ENCODE measurements around the gene STK16. TPM values are rescaled to one million over a fixed set of nuclear protein-coding genes. Genes with fewer than 3 reads are reported as not detected.

The STK16 gene
- total and polyA plus RNA-seq, 2 of the 13 experiments (the other 11 are each of a cell fraction or from before 2014, with no cell fraction given): 28.0 to 50.9 TPM

DNA sequence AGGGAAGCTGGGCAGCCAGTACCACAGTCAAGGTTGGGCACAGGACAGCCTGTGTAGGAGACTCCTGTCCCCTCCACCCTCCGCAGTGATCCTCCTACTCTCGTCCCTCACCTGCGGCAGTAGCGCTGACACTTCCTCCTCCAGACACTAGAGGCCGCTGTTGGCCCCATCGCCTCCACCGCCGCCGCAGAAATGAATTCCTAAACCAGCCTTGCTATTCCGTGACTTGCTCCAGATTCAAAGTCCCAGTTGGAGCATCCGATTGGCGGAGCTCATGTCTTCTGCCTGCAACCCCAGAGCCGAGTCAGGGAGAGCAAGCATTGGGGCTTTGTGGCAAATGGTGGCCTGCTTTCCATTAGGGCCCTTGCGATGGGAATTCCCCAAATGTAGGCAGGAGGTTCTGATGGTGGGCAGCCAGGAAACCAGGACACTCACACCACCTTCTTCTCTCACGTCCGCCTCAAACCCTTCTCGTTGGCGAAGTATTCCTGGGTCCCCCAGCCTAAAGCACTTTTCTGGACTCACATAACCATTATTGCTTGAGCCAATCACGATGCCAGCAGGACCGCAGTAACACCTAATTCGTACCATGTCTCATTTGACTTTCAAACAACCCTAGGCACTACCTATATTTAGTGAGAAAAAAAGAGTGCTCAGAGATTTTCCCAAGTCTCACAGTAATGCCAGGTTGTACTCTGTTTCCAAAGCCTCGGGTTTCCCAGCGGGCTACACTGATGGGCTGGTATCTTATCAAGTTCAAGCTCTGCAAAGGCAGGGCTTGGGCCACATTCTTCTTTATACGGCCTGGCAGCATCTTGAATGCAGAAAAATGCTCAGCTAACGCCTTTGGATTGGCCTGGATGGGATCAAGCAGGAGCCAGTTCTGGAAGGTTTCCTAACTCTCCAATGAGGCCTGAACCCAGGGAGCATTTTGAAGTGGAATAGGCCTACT lies 32.7 kb downstream of the STK16 start (continued):
- TF ChIP-seq, protein P1, sequence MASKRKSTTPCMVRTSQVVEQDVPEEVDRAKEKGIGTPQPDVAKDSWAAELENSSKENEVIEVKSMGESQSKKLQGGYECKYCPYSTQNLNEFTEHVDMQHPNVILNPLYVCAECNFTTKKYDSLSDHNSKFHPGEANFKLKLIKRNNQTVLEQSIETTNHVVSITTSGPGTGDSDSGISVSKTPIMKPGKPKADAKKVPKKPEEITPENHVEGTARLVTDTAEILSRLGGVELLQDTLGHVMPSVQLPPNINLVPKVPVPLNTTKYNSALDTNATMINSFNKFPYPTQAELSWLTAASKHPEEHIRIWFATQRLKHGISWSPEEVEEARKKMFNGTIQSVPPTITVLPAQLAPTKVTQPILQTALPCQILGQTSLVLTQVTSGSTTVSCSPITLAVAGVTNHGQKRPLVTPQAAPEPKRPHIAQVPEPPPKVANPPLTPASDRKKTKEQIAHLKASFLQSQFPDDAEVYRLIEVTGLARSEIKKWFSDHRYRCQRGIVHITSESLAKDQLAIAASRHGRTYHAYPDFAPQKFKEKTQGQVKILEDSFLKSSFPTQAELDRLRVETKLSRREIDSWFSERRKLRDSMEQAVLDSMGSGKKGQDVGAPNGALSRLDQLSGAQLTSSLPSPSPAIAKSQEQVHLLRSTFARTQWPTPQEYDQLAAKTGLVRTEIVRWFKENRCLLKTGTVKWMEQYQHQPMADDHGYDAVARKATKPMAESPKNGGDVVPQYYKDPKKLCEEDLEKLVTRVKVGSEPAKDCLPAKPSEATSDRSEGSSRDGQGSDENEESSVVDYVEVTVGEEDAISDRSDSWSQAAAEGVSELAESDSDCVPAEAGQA (IDR thresholded peaks at IDR 0.05; ENCODE audit: low read depth): peak; percentile 33; the same call in 1 of the 2 replicates
- TF ChIP-seq, protein P1 (CRISPR knock-in tag; IDR thresholded peaks at IDR 0.05; ENCODE audit: borderline replicate concordance): no peak
- TF ChIP-seq ZNF30 (CRISPR knock-in tag; IDR thresholded peaks at IDR 0.05) (no peak), NCOA5 (CRISPR knock-in tag; IDR thresholded peaks at IDR 0.05) (no peak), ZNF431 (CRISPR knock-in tag; IDR thresholded peaks at IDR 0.05; ENCODE audit: borderline replicate concordance, low read depth) (no peak; the same call in 1 of the 2 replicates), TEAD2 (CRISPR knock-in tag; IDR thresholded peaks at IDR 0.05) (no peak), ZBTB7B (CRISPR knock-in tag; IDR thresholded peaks at IDR 0.05) (no peak), ZNF251 (CRISPR knock-in tag; IDR thresholded peaks at IDR 0.05) (no peak)
- TF ChIP-seq, protein P2, sequence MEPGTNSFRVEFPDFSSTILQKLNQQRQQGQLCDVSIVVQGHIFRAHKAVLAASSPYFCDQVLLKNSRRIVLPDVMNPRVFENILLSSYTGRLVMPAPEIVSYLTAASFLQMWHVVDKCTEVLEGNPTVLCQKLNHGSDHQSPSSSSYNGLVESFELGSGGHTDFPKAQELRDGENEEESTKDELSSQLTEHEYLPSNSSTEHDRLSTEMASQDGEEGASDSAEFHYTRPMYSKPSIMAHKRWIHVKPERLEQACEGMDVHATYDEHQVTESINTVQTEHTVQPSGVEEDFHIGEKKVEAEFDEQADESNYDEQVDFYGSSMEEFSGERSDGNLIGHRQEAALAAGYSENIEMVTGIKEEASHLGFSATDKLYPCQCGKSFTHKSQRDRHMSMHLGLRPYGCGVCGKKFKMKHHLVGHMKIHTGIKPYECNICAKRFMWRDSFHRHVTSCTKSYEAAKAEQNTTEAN (CRISPR knock-in tag; conservative IDR thresholded peaks at IDR 0.05): no peak
- TF ChIP-seq, protein P3, sequence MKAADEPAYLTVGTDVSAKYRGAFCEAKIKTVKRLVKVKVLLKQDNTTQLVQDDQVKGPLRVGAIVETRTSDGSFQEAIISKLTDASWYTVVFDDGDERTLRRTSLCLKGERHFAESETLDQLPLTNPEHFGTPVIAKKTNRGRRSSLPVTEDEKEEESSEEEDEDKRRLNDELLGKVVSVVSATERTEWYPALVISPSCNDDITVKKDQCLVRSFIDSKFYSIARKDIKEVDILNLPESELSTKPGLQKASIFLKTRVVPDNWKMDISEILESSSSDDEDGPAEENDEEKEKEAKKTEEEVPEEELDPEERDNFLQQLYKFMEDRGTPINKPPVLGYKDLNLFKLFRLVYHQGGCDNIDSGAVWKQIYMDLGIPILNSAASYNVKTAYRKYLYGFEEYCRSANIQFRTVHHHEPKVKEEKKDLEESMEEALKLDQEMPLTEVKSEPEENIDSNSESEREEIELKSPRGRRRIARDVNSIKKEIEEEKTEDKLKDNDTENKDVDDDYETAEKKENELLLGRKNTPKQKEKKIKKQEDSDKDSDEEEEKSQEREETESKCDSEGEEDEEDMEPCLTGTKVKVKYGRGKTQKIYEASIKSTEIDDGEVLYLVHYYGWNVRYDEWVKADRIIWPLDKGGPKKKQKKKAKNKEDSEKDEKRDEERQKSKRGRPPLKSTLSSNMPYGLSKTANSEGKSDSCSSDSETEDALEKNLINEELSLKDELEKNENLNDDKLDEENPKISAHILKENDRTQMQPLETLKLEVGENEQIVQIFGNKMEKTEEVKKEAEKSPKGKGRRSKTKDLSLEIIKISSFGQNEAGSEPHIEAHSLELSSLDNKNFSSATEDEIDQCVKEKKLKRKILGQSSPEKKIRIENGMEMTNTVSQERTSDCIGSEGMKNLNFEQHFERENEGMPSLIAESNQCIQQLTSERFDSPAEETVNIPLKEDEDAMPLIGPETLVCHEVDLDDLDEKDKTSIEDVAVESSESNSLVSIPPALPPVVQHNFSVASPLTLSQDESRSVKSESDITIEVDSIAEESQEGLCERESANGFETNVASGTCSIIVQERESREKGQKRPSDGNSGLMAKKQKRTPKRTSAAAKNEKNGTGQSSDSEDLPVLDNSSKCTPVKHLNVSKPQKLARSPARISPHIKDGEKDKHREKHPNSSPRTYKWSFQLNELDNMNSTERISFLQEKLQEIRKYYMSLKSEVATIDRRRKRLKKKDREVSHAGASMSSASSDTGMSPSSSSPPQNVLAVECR (CRISPR knock-in tag; IDR thresholded peaks at IDR 0.05; ENCODE audit: borderline replicate concordance): peak; percentile 56; the same call in 1 of the 2 replicates
- TF ChIP-seq, protein P4, sequence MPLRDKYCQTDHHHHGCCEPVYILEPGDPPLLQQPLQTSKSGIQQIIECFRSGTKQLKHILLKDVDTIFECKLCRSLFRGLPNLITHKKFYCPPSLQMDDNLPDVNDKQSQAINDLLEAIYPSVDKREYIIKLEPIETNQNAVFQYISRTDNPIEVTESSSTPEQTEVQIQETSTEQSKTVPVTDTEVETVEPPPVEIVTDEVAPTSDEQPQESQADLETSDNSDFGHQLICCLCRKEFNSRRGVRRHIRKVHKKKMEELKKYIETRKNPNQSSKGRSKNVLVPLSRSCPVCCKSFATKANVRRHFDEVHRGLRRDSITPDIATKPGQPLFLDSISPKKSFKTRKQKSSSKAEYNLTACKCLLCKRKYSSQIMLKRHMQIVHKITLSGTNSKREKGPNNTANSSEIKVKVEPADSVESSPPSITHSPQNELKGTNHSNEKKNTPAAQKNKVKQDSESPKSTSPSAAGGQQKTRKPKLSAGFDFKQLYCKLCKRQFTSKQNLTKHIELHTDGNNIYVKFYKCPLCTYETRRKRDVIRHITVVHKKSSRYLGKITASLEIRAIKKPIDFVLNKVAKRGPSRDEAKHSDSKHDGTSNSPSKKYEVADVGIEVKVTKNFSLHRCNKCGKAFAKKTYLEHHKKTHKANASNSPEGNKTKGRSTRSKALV (CRISPR knock-in tag; IDR thresholded peaks at IDR 0.05): no peak
- TF ChIP-seq, protein P5, sequence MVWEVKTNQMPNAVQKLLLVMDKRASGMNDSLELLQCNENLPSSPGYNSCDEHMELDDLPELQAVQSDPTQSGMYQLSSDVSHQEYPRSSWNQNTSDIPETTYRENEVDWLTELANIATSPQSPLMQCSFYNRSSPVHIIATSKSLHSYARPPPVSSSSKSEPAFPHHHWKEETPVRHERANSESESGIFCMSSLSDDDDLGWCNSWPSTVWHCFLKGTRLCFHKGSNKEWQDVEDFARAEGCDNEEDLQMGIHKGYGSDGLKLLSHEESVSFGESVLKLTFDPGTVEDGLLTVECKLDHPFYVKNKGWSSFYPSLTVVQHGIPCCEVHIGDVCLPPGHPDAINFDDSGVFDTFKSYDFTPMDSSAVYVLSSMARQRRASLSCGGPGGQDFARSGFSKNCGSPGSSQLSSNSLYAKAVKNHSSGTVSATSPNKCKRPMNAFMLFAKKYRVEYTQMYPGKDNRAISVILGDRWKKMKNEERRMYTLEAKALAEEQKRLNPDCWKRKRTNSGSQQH (CRISPR knock-in tag; IDR thresholded peaks at IDR 0.05; ENCODE audit: low read depth): 0 out of 2 replicates have a peak, but pooled peaks have one; percentile 47
